Loucy (cell line): ENCODE measurements around the gene SKA1.
A peak's percentile ranks its signal among the peaks of the same experiment; 100 is the strongest.

Experiments
- H2AFZ ChIP-seq: fragments of 200-600 bp; sonication (generic); 2 replicates; pipeline ENCODE4 v1.6.0; 2016; ENCODE audit warnings: antibody characterized with exemption, mild to moderate bottlenecking, low read length, moderate library complexity
- H3F3A ChIP-seq: fragments of 200-600 bp; 2 replicates; pipeline ENCODE4 v1.6.0; 2016; ENCODE audit warnings: antibody characterized with exemption, low read depth, mild to moderate bottlenecking
- H3K27me3 ChIP-seq: fragments of 200-600 bp; sonication (generic); 2 replicates; pipeline ENCODE4 v1.6.1; 2014; ENCODE audit warnings: low read length, mild to moderate bottlenecking; ENCODE audit not compliant: insufficient read depth, poor library complexity, severe bottlenecking
- H3K36me3 ChIP-seq: fragments of 200-600 bp; sonication (generic); 2 replicates; pipeline ENCODE4 v1.6.1; 2016; ENCODE audit warnings: low read length; ENCODE audit not compliant: insufficient read depth
- H3K4me1 ChIP-seq: fragments of 200-600 bp; sonication (generic); 2 replicates; pipeline ENCODE4 v1.5.1; 2014; ENCODE audit warnings: low read length, mild to moderate bottlenecking; ENCODE audit not compliant: insufficient read depth, poor library complexity, severe bottlenecking
- H3K4me2 ChIP-seq: fragments of 200-600 bp; sonication (generic); 2 replicates; pipeline ENCODE4 v1.6.0; 2014; ENCODE audit warnings: antibody characterized with exemption, low read length, low read depth, mild to moderate bottlenecking; ENCODE audit not compliant: poor library complexity, severe bottlenecking
- H3K4me3 ChIP-seq: fragments of 200-600 bp; sonication (generic); 2 replicates; pipeline ENCODE4 v1.5.1; 2014; ENCODE audit warnings: low read length, mild to moderate bottlenecking, mixed read lengths; ENCODE audit not compliant: poor library complexity, severe bottlenecking
- H3K79me2 ChIP-seq: fragments of 200-600 bp; sonication (generic); 2 replicates; pipeline ENCODE4 v1.6.1; 2014; ENCODE audit warnings: low read length; ENCODE audit not compliant: insufficient read depth
- H3K9ac ChIP-seq: fragments of 200-600 bp; sonication (generic); 2 replicates; pipeline ENCODE4 v1.6.0; 2014; ENCODE audit warnings: mild to moderate bottlenecking, low read depth, low read length, moderate library complexity; ENCODE audit not compliant: poor library complexity, severe bottlenecking
- H3K9me2 ChIP-seq: fragments of 200-600 bp; sonication (generic); replicated peaks from 2 replicates; pipeline ENCODE4 v1.6.1; 2016; ENCODE audit warnings: low read depth, low read length, mixed read lengths
- H3K9me3 ChIP-seq: fragments of 200-600 bp; sonication (generic); 2 replicates; pipeline ENCODE4 v1.6.1; 2014; ENCODE audit warnings: mild to moderate bottlenecking, antibody characterized with exemption, low read length, low read depth; ENCODE audit not compliant: insufficient read depth
- H4K20me1 ChIP-seq: fragments of 200-600 bp; sonication (generic); 2 replicates; pipeline ENCODE4 v1.6.0; 2014; ENCODE audit warnings: antibody characterized with exemption, low read length, mild to moderate bottlenecking; ENCODE audit not compliant: insufficient read depth, poor library complexity, severe bottlenecking
- CTCF ChIP-seq: fragments of 200-600 bp; sonication (generic); conservative IDR thresholded peaks from 2 replicates; pipeline ENCODE4 v1.5.1; 2014; ENCODE audit warnings: mild to moderate bottlenecking, antibody characterized with exemption, low read length
- EZH2phosphoT487 ChIP-seq: fragments of 200-600 bp; IDR thresholded peaks from 2 replicates; pipeline ENCODE4 v1.6.1; 2018; ENCODE audit warnings: antibody characterized with exemption, mild to moderate bottlenecking, moderate library complexity, borderline replicate concordance

The SKA1 gene

GRCh38 chr18:50338715-50339114 is 36.1 kb upstream of the SKA1 start:
- Histone ChIP-seq H2AFZ (no peak overlapping the region), H3K4me2 (no peak overlapping the region), H3K9me3 (no peaks in the 10 kb centered on the region), H3K36me3 (no peaks in the 10 kb centered on the region), H3K79me2 (no peaks in the 10 kb centered on the region), H3F3A (no peaks in the 10 kb centered on the region), H3K27me3 (no peaks in the 10 kb centered on the region), H4K20me1 (no peaks in the 10 kb centered on the region), H3K4me3 (no peak overlapping the region), H3K4me1 (no peaks in the 10 kb centered on the region), H3K9me2 (no peaks in the 10 kb centered on the region), H3K9ac (no peak overlapping the region)
- TF ChIP-seq CTCF (no peak), EZH2phosphoT487 (no peak)

GRCh38 chr18:50340078-50340477 is 34.8 kb upstream of the SKA1 start:
- no peak overlapping the region for H3K4me3 ChIP-seq
- no peak overlapping the region for H3K9ac ChIP-seq
- H3K9me3 ChIP-seq, result no peaks in the 10 kb centered on the region

GRCh38 chr18:50341443-50341842 is 33.4 kb upstream of the SKA1 start:
- no peak for TF ChIP-seq EZH2phosphoT487
- TF ChIP-seq CTCF, result no peak
- no peak overlapping the region for H3K4me2 ChIP-seq
- H4K20me1 ChIP-seq, result no peaks in the 10 kb centered on the region
- no peak overlapping the region for H3K4me3 ChIP-seq
- no peaks in the 10 kb centered on the region for H3K36me3 ChIP-seq
- no peaks in the 10 kb centered on the region for H3K79me2 ChIP-seq
- no peaks in the 10 kb centered on the region for H3K27me3 ChIP-seq
- H3K9ac ChIP-seq, result no peak overlapping the region
- no peaks in the 10 kb centered on the region for H3K9me2 ChIP-seq
- no peaks in the 10 kb centered on the region for H3K9me3 ChIP-seq
- no peaks in the 10 kb centered on the region for H3K4me1 ChIP-seq
- H3F3A ChIP-seq, result no peaks in the 10 kb centered on the region
- H2AFZ ChIP-seq, result no peak overlapping the region

More at GRCh38 chr18:50340078-50340477, 34.8 kb upstream of the SKA1 start:
- 0 out of 2 replicates have a peak, but pooled peaks have one; percentile 9 for TF ChIP-seq CTCF
- no peak for TF ChIP-seq EZH2phosphoT487
- H3F3A ChIP-seq, result no peaks in the 10 kb centered on the region
- no peaks in the 10 kb centered on the region for H4K20me1 ChIP-seq
- no peaks in the 10 kb centered on the region for H3K27me3 ChIP-seq
- H2AFZ ChIP-seq, result no peak overlapping the region
- H3K4me2 ChIP-seq, result no peak overlapping the region
- H3K4me1 ChIP-seq, result no peaks in the 10 kb centered on the region
- no peaks in the 10 kb centered on the region for H3K36me3 ChIP-seq
- no peaks in the 10 kb centered on the region for H3K9me2 ChIP-seq
- H3K79me2 ChIP-seq, result no peaks in the 10 kb centered on the region
